WERI-Rb-1 (cell line): ENCODE measurements around the gene EHD3.

Source experiments
- DNase-seq: peaks from one replicate; pipeline ENCODE4 v3.0.0-alpha.2; 2020
- H3K27ac ChIP-seq: fragments of 250-450 bp; sonication (Bioruptor Pico); 2 replicates; pipeline ENCODE4 v1.5.1; 2020; ENCODE audit warnings: mild to moderate bottlenecking, moderate library complexity
- H3K27me3 ChIP-seq: fragments of 250-450 bp; sonication (Bioruptor Pico); 2 replicates; pipeline ENCODE4 v1.5.1; 2021; ENCODE audit warnings: mild to moderate bottlenecking, low read depth, moderate library complexity; ENCODE audit not compliant: insufficient read depth, severe bottlenecking
- H3K36me3 ChIP-seq: fragments of 250-450 bp; sonication (Bioruptor Pico); 2 replicates; pipeline ENCODE4 v1.5.1; 2020; ENCODE audit warnings: mild to moderate bottlenecking, moderate library complexity
- H3K4me3 ChIP-seq: 2 replicates; pipeline ENCODE4 v1.5.1; 2011; ENCODE audit warnings: low read depth, mild to moderate bottlenecking, control low read depth, low read length
- H3K9me3 ChIP-seq: fragments of 250-450 bp; sonication (Bioruptor Pico); 2 replicates; pipeline ENCODE4 v1.5.1; 2021; ENCODE audit warnings: mild to moderate bottlenecking, moderate library complexity; ENCODE audit not compliant: severe bottlenecking
- CTCF ChIP-seq: IDR thresholded peaks from 2 replicates; pipeline ENCODE4 v1.5.1; 2011; ENCODE audit warnings: low read depth, mild to moderate bottlenecking, control low read depth, inconsistent platforms, low read length

EHD3 gene

DNA sequence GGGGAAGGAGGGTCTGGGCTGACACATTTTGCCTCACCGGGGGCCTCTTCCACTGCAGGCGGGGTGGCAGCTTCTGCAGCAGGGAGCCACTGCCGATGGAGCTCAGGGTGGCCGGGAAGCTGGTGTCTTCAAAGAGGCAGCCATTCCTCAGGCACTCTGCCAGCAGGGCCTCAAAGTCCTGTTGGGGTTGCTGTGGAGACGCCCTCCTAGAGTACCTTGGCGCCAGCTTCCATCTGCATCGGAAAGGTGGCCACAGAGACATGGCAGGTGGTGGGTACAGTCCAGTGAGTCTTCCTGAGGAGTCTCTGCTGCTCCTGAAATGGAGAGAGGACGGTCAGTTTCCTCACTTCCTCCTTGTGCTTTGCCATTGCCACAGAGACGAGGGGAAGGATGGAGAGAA is 28.8 kb upstream of the EHD3 start:
- Histone ChIP-seq H3K36me3 (no peaks in the 10 kb centered on the region), H3K4me3 (no peak overlapping the region), H3K27ac (no peak overlapping the region), H3K9me3 (no peaks in the 10 kb centered on the region), H3K27me3 (no peaks in the 10 kb centered on the region)
- TF ChIP-seq CTCF, result no peak
- no peak for DNase-seq

DNA sequence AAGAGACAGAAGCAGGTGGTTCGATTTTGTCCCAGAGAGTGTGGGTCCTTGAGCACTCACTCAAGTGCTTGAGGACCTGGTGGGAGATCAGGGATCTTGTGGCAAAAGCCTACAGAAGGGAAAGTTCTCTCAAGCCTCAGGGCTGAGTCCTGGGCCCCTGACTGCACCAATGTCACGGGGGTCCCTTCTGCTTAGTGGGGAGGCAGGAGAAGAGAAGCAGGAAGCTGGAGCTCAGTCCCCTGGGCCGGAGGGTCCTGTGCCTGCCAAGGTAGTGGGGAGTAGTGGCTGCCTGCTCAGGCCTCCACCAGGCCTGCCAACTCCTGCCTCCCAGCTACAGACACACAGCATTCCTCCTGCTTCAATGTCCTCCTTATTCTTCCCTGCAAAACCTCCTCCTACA is 28.3 kb upstream of the EHD3 start:
- no peaks in the 10 kb centered on the region for H3K36me3 ChIP-seq
- no peak overlapping the region for H3K27ac ChIP-seq
- no peak for DNase-seq
- no peak overlapping the region for H3K4me3 ChIP-seq
- no peak for TF ChIP-seq CTCF
- no peaks in the 10 kb centered on the region for H3K9me3 ChIP-seq
- no peaks in the 10 kb centered on the region for H3K27me3 ChIP-seq

GRCh38 chr2:31207790-31208189 is 26.2 kb upstream of the EHD3 start:
- TF ChIP-seq CTCF, result no peak
- no peak overlapping the region for H3K27ac ChIP-seq
- DNase-seq, result no peak
- no peaks in the 10 kb centered on the region for H3K36me3 ChIP-seq
- H3K27me3 ChIP-seq, result no peaks in the 10 kb centered on the region
- no peaks in the 10 kb centered on the region for H3K9me3 ChIP-seq
- H3K4me3 ChIP-seq, result no peak overlapping the region

DNA sequence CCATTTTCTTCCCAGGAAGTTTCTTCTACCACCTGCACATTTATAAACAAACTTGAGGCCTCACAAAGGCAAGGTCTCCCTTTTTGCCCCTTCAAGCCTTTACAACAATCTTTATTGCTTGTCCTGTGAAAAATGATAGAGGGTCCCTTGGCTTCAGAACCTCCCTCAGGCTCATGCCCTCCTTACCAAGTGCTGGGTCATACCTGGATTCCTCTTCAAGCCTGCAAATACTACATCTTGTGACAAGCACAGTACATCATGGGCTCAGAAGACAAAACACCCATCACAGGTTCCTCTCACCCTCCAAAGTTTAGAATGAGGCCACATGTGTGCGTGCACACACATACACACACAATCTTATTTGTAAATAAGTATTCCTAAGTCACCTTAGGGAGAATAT is 25.7 kb upstream of the EHD3 start:
- TF ChIP-seq CTCF, result no peak

DNA sequence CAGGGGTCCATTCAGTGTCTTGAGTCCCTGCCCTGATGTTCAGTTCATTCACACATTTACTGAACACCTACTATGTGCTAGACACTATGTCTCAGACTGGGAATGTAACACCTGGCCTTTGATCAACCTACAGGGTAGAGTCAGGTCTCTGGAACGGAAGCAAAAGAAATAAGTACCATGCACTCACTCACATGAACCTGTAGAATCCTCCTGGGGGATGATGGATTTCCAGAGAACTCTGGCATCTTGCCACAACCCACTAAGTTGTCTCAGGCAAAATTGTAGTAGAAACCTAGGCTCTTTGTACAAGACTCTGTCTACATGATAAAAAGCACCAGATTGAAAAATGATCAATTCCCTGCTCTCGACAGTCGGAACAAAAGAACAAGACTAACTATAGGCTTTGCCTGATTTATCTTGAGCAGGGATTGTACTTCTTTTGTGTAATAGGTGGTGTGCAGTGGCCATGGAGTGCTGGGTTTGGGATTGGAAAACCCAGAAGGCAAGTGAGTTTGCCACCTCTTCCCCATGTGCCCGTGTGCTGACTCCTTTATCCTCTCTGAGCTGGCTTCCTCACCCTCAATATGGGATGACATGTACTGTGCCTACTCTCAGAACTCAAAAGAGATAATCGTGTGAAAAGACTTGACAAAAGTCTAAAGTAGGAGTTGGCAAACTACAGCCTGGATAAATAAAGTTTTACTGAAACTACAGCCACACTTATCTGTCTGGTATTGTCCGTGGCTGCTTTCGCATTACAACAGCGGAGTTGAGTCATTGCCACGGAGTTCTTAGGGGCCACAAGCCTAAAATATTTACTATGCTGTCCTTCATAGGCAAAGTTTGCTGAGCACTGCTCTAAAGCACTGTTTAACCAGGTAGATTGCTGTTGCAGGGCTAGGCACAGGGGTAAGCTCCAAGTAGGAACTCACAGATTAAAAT is 21.0 kb upstream of the EHD3 start:
- Histone ChIP-seq H3K9me3 (no peaks in the 10 kb centered on the region), H3K4me3 (no peak overlapping the region), H3K27ac (no peak overlapping the region), H3K36me3 (no peaks in the 10 kb centered on the region), H3K27me3 (no peaks in the 10 kb centered on the region)
- DNase-seq, result no peak
- no peak for TF ChIP-seq CTCF

More for the DNA sequence above, 25.7 kb upstream of the EHD3 start:
- Histone ChIP-seq H3K4me3 (no peak overlapping the region), H3K36me3 (no peaks in the 10 kb centered on the region), H3K9me3 (no peaks in the 10 kb centered on the region), H3K27me3 (no peaks in the 10 kb centered on the region), H3K27ac (no peak overlapping the region)
- no peak for DNase-seq
